PC-9 (cell line): Measurements from ENCODE around the gene MAK. TPM values are rescaled to one million over a fixed set of nuclear protein-coding genes. Genes with fewer than 3 reads are reported as not detected.
"Not testable (repeated sequence)": the region's sequence is repeated elsewhere in the genome, so short reads cannot be mapped to it uniquely, and the experiment has no call there.

Experiments
- BruUV-seq: library from RNA; stranded (reverse); fragments of 400-500 nt; replicated peaks from 2 replicates; lab custom pipeline; 2021; lab: Mats Ljungman, UMichigan
- CTCF ChIA-PET: fragments of 300-600 bp; sonication (Branson Sonifier 250); formaldehyde crosslinking; loops from one replicate; lab custom pipeline; 2022; ENCODE audit warnings: antibody characterized with exemption; lab: Charles Lee
- POLR2A ChIA-PET: fragments of 300-600 bp; sonication (Branson Sonifier 250); formaldehyde crosslinking; loops from one replicate; lab custom pipeline; 2022; ENCODE audit warnings: antibody characterized with exemption; ENCODE audit not compliant: unreplicated experiment; lab: Charles Lee
- DNase-seq, 2 experiments: peaks; one replicate each; pipeline versions ENCODE4 v3.0.0 to v3.0.0-alpha.2; 2015 to 2022; ENCODE audit warnings: mixed read lengths in 1 of 2
- H2AFZ ChIP-seq: fragments of 200-600 bp; sonication (generic); 2 replicates; pipeline ENCODE4 v1.8.1; 2017; ENCODE audit warnings: antibody characterized with exemption
- H3F3A ChIP-seq: fragments of 200-600 bp; sonication (generic); 2 replicates; pipeline ENCODE4 v1.8.1; 2017; ENCODE audit warnings: antibody characterized with exemption, mild to moderate bottlenecking, low read depth; ENCODE audit not compliant: insufficient read depth
- H3K27ac ChIP-seq: fragments of 200-600 bp; sonication (generic); 2 replicates; pipeline ENCODE4 v1.6.1; 2016; ENCODE audit warnings: mixed run types
- H3K27me3 ChIP-seq: fragments of 200-600 bp; sonication (generic); 2 replicates; pipeline ENCODE4 v1.6.1; 2016; ENCODE audit warnings: low read depth, mixed run types; ENCODE audit not compliant: insufficient read depth
- H3K36me3 ChIP-seq: fragments of 200-600 bp; sonication (generic); 2 replicates; pipeline ENCODE4 v1.6.1; 2016; ENCODE audit warnings: low read depth, mixed run types
- H3K4me1 ChIP-seq: fragments of 200-600 bp; sonication (generic); replicated peaks from 2 replicates; pipeline ENCODE4 v1.6.1; 2016; ENCODE audit warnings: mixed run types; ENCODE audit not compliant: insufficient read depth
- H3K4me2 ChIP-seq: fragments of 200-600 bp; sonication (generic); 2 replicates; pipeline ENCODE4 v1.6.1; 2017; ENCODE audit warnings: mixed run types
- H3K4me3 ChIP-seq: fragments of 200-600 bp; sonication (generic); 2 replicates; pipeline ENCODE4 v1.6.1; 2016; ENCODE audit warnings: mixed run types
- H3K79me2 ChIP-seq: fragments of 200-600 bp; sonication (generic); 2 replicates; pipeline ENCODE4 v1.6.1; 2017; ENCODE audit warnings: low read depth, mixed run types
- H3K9me2 ChIP-seq: fragments of 200-600 bp; sonication (generic); 2 replicates; pipeline ENCODE4 v1.8.1; 2017; ENCODE audit warnings: mild to moderate bottlenecking; ENCODE audit not compliant: insufficient read depth
- H3K9me3 ChIP-seq: fragments of 200-600 bp; sonication (generic); 2 replicates; pipeline ENCODE4 v1.8.1; 2016; ENCODE audit warnings: low read depth; ENCODE audit not compliant: insufficient read depth
- H4K20me1 ChIP-seq: fragments of 200-600 bp; sonication (generic); 2 replicates; pipeline ENCODE4 v1.8.1; 2017; ENCODE audit not compliant: insufficient read depth
- EZH2 ChIP-seq: fragments of 200-600 bp; sonication (generic); IDR thresholded peaks from 2 replicates; pipeline ENCODE4 v1.8.0; 2017; ENCODE audit warnings: antibody characterized with exemption, low read depth
- intact Hi-C: fragments of 100-400 bp; cut with micrococcal nuclease; formaldehyde crosslinking; loops from one replicate; pipeline ENCODE4 v1.10.0; 2022; ENCODE audit not compliant: unreplicated experiment
- total RNA-seq: library from RNA; stranded (reverse); gene quantifications from 2 replicates; pipeline ENCODE4 v1.2.3, GENCODE V29; 2021
- TF ChIP-seq, protein P1 (sequence below): fragments of 200-600 bp; sonication (generic); conservative IDR thresholded peaks from 2 replicates; pipeline ENCODE4 v1.6.1; 2017; ENCODE audit warnings: mixed run types, antibody characterized with exemption, mild to moderate bottlenecking, moderate library complexity

Gene MAK
- total RNA-seq, 1 experiment from 2014 or later, result 1.6 TPM

DNA sequence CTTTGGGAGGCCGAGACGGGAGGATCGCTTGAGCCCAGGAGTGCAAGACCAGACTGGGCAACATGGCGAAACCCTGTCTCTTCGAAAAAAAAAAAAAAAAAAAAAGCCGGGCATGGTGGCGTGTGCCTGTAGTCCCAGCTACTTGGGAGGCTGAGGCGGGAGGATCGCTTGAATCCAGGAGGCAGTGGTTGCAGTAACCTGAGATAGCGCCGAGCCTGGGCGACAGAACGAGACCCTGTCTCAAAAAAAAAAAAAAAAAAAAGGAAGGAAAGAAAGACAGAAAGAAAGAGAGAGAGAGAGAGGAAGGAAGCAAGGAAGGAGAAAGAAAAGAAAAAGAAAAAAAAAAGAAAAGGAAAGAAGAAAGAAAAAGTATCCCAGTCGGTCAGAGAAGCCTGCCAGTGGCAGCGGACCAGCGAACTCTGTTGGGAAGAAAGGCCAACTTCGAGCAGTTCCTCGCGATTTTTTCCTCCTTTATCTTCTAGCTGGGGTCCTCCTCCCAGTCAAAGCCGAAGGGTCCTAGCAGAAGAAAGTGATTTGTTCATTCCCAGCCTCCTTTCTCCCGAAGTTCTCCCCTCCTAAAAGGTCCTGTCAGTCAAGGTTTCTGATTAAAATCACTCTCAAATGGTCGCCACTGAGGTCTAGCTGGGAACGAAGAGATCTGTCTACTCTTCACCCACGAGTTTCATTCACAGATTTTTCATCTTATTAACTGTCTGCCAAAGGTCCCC lies 46.1 kb upstream of the MAK start:
- POLR2A ChIA-PET, result no interaction called here
- DNase-seq, result no peak
- BruUV-seq, result no TSS peak

DNA sequence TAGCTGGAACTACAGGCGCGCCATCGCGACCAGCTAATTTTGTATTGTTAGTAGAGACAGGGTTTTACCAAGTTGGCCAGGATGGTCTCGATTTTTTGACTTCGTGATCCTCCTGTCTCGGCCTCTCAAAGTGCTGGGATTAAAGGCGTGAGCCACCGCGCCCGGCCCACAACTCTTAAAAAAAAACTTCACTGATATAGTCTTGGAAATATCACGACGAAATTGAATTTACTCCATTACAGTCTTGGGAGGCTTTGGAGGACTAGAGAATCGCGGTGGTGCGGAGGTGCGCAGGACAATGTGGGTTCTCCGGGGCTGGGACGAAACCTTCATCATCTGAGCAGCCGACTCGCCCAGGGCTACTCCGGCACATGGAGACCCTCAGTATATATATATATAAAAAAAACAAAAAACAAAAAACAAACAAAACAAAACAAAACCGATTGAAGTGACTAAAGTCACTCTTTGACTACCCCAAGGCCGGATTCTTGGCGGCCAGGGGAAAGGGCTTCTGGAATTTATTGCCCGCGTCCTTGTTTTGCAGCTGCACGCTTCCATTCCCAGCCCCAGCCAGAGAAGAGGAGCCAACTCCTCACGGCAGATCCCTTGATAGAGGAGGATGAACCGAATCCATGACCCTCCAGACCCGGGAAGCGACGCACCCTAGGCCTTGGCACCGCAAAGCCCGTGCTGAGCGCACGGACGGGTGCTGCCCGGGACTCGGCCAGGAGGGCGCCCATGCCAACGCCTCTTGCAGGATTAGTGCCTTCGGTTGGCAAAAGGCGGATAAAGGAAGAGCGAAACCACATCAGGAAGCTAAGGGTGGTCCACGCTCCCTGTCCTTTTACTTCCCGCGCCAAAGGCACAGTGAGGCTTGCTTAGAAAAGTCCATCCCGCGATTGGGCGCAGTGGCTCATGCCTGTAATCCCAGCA lies 45.2 kb upstream of the MAK start:
- no peaks in the 10 kb centered on the region for H3K9me2 ChIP-seq
- no peaks in the 10 kb centered on the region for H3K9me3 ChIP-seq
- DNase-seq, result no peak
- H3K27ac ChIP-seq, result no peak overlapping the region
- H2AFZ ChIP-seq, result no peak overlapping the region
- CTCF ChIA-PET, result no interaction called here
- TF ChIP-seq, protein P1, sequence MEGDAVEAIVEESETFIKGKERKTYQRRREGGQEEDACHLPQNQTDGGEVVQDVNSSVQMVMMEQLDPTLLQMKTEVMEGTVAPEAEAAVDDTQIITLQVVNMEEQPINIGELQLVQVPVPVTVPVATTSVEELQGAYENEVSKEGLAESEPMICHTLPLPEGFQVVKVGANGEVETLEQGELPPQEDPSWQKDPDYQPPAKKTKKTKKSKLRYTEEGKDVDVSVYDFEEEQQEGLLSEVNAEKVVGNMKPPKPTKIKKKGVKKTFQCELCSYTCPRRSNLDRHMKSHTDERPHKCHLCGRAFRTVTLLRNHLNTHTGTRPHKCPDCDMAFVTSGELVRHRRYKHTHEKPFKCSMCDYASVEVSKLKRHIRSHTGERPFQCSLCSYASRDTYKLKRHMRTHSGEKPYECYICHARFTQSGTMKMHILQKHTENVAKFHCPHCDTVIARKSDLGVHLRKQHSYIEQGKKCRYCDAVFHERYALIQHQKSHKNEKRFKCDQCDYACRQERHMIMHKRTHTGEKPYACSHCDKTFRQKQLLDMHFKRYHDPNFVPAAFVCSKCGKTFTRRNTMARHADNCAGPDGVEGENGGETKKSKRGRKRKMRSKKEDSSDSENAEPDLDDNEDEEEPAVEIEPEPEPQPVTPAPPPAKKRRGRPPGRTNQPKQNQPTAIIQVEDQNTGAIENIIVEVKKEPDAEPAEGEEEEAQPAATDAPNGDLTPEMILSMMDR, result no peak
- TF ChIP-seq EZH2, result no peak
- intact Hi-C loops, result no loop called here
- no peak overlapping the region for H3K4me3 ChIP-seq
- H4K20me1 ChIP-seq, result no peaks in the 10 kb centered on the region
- H3K4me1 ChIP-seq, result peaks cover 11% of the 10 kb centered on the region; the same call in 1 of the 2 replicates
- POLR2A ChIA-PET, result no interaction called here
- BruUV-seq, result no TSS peak
- H3F3A ChIP-seq, result peaks cover 17% of the 10 kb centered on the region; the same call in 1 of the 2 replicates
- H3K36me3 ChIP-seq, result no peaks in the 10 kb centered on the region
- no peak overlapping the region for H3K4me2 ChIP-seq
- H3K27me3 ChIP-seq, result no peaks in the 10 kb centered on the region
- H3K79me2 ChIP-seq, result peaks cover 4% of the 10 kb centered on the region; the same call in 1 of the 2 replicates

More for the DNA sequence above, 46.1 kb upstream of the MAK start:
- Histone ChIP-seq H3K79me2 (peaks cover 5% of the 10 kb centered on the region; the same call in 1 of the 2 replicates), H4K20me1 (no peaks in the 10 kb centered on the region), H2AFZ (no peak overlapping the region), H3K9me3 (no peaks in the 10 kb centered on the region), H3K4me1 (peaks cover 11% of the 10 kb centered on the region; the same call in 1 of the 2 replicates), H3K27ac (no peak overlapping the region), H3K27me3 (no peaks in the 10 kb centered on the region), H3K9me2 (no peaks in the 10 kb centered on the region), H3F3A (peaks cover 17% of the 10 kb centered on the region; the same call in 1 of the 2 replicates), H3K36me3 (no peaks in the 10 kb centered on the region), H3K4me2 (no peak overlapping the region), H3K4me3 (no peak overlapping the region)
- CTCF ChIA-PET, result interaction anchor here (0.7 kb wide), 2 partner anchors 9 to 168 kb away, joined by 3 to 9 read pairs; no protein-coding TSS in a partner anchor
- no peak for TF ChIP-seq EZH2
- TF ChIP-seq, protein P1, result no peak
- intact Hi-C loops, result no loop called here

DNA sequence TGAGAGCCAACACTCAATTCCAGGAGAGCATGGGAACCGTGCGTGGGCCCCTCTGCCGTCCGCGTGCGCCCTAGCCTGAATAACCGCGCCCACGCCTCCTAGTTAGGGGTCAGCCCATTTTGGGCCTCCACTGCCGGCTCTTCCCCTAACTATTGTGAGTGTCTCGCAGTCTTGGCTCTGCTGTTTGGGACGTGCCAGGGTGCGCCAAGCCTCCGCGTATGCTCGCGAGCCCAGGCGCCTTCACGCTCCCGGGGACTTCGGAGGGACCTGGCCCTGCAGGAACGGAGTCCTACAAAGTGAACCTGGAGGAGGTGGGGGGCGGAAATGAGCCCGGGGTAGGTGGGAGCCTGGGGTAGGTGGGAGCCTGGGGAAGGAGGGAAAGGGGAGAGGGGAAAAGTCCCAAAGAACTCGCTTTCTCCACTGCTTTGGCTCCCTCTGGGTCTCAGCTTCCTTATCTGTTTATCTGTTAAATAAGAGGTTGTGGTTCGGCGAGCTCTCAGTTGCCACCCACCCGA lies 44.4 kb upstream of the MAK start:
- Histone ChIP-seq H3K9me3 (no peaks in the 10 kb centered on the region), H3K9me2 (no peaks in the 10 kb centered on the region), H3F3A (peaks cover 17% of the 10 kb centered on the region; the same call in 1 of the 2 replicates), H3K4me2 (no peak overlapping the region), H2AFZ (no peak overlapping the region), H3K27ac (no peak overlapping the region), H4K20me1 (no peaks in the 10 kb centered on the region), H3K4me3 (no peak overlapping the region), H3K36me3 (no peaks in the 10 kb centered on the region), H3K4me1 (peaks cover 11% of the 10 kb centered on the region; the same call in 1 of the 2 replicates), H3K79me2 (no peaks in the 10 kb centered on the region), H3K27me3 (no peaks in the 10 kb centered on the region)
- intact Hi-C loops, result no loop called here
- POLR2A ChIA-PET, result no interaction called here
- no peak for TF ChIP-seq EZH2
- TF ChIP-seq, protein P1, result no peak
- DNase-seq, result no peak
- no TSS peak for BruUV-seq
- CTCF ChIA-PET, result no interaction called here

DNA sequence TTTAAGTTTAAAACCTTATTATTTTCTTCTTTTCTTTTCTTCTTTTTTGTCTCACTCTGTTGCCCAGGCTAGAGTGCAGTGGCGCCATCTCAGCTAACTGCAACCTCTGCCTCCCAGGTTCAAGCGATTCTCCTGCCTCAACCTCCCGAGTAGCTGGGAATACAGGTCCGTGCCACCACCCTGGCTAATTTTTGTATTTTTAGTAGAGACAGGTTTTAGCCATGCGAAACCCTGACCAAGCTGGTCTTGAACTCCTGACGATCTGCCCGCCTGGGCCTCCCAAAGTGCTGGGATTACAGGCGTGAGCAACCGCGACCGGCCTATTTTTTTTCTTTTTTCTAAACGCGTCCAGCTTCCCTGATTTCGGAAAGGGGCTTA lies 43.9 kb upstream of the MAK start:
- H3K27ac ChIP-seq, CTCF ChIA-PET, H3K36me3 ChIP-seq, H3K9me3 ChIP-seq, H4K20me1 ChIP-seq, H3K9me2 ChIP-seq, H3K4me2 ChIP-seq, H2AFZ ChIP-seq, H3K4me3 ChIP-seq, DNase-seq, BruUV-seq, intact Hi-C loops, H3K27me3 ChIP-seq, H3K79me2 ChIP-seq, POLR2A ChIA-PET: not testable (repeated sequence)
- Histone ChIP-seq H3F3A (peaks cover 14% of the 10 kb centered on the region; the same call in 1 of the 2 replicates), H3K4me1 (peaks cover 11% of the 10 kb centered on the region; the same call in 1 of the 2 replicates)
